HepG2 (cell line): ENCODE measurements around the gene ING1. TPM values are rescaled to one million over a fixed set of nuclear protein-coding genes. Genes with fewer than 3 reads are reported as not detected.
A peak's percentile ranks its signal among the peaks of the same experiment; 100 is the strongest.

Experiments used
- ATAC-seq: fragments of 200-7000 bp; cut with Tn5 transposase; 3 replicates; pipeline ENCODE4 v1.9.1; 2020; ENCODE audit warnings: mild to moderate bottlenecking, moderate library complexity
- BruUV-seq: library from RNA; stranded (reverse); fragments of 400-500 nt; replicated peaks from 2 replicates; lab custom pipeline; 2021; lab: Mats Ljungman, UMichigan
- CTCF ChIA-PET: fragments of 300-600 bp; formaldehyde crosslinking; extraction: SDS; loops from one replicate; lab custom pipeline; 2021; ENCODE audit warnings: low total read pairs, inconsistent platforms, low intra/inter-chr PET ratio; lab: Yijun Ruan, JAX
- POLR2A ChIA-PET: fragments of 350-600 bp; sonication (Branson Sonifier 250); formaldehyde crosslinking; loops from one replicate; lab custom pipeline; 2020; ENCODE audit warnings: antibody characterized with exemption, inconsistent platforms; lab: Yijun Ruan, JAX
- DNase-seq: peaks from one replicate; pipeline ENCODE4 v3.0.0-alpha.2; 2015; ENCODE audit warnings: low spot score
- FAIRE-seq: peaks from 3 replicates; lab custom pipeline; 2011; peaks lifted over from hg19 to GRCh38; lab: Jason Lieb, UNC
- H2AFZ ChIP-seq: one replicate; pipeline ENCODE4 v1.6.1; 2011; ENCODE audit warnings: low read length, inconsistent platforms
- H3K27ac ChIP-seq: fragments of 300-600 bp; 3 replicates; pipeline ENCODE4 v1.8.0; 2011; ENCODE audit warnings: mixed run types, mild to moderate bottlenecking, mixed read lengths, low read length, inconsistent platforms; ENCODE audit not compliant: insufficient read depth; ENCODE audit errors: extremely low read length
- H3K27me3 ChIP-seq, 2 experiments: fragments of 200-600 bp in 1 of 2; 2 replicates in 1 of 2; 3 replicates in 1 of 2; pipeline versions ENCODE4 v1.6.0 to v1.8.0; 2011; ENCODE audit warnings: low read length in 2 of 2, mild to moderate bottlenecking in 2 of 2, moderate library complexity in 2 of 2, inconsistent platforms in 1 of 2; ENCODE audit not compliant: insufficient read depth in 2 of 2, control insufficient read depth in 1 of 2
- H3K36me3 ChIP-seq, 2 experiments: fragments of 200-600 bp in 1 of 2; replicated peaks in 1 of 2; 2 replicates in 1 of 2; 3 replicates in 1 of 2; pipeline versions ENCODE4 v1.5.1 to v1.8.0; 2011; ENCODE audit warnings: low read length in 2 of 2, inconsistent platforms in 1 of 2; ENCODE audit not compliant: insufficient read depth in 2 of 2, control insufficient read depth in 1 of 2
- H3K4me1 ChIP-seq: 2 replicates; pipeline ENCODE4 v1.5.1; 2012; ENCODE audit warnings: low read length, inconsistent platforms; ENCODE audit not compliant: insufficient read depth
- H3K4me2 ChIP-seq: 2 replicates; pipeline ENCODE4 v1.6.0; 2011; ENCODE audit warnings: low read depth, low read length, inconsistent platforms
- H3K4me3 ChIP-seq, 3 experiments: fragments of 200-600 bp in 1 of 3; sonication (generic), shearing (Covaris generic) in 1 of 3; replicated peaks in 1 of 3; 2 replicates each; pipeline ENCODE4 v1.5.1; 2011 to 2016; ENCODE audit warnings: low read length in 3 of 3, inconsistent platforms in 2 of 3, low read depth in 2 of 3, mild to moderate bottlenecking in 2 of 3, control low read depth in 1 of 3, mixed read lengths in 1 of 3; ENCODE audit not compliant: insufficient read depth in 1 of 3
- H3K79me2 ChIP-seq: one replicate; pipeline ENCODE4 v1.6.1; 2011; ENCODE audit warnings: low read length, inconsistent platforms; ENCODE audit not compliant: insufficient read depth
- H3K9ac ChIP-seq: 2 replicates; pipeline ENCODE4 v1.6.0; 2011; ENCODE audit warnings: mild to moderate bottlenecking, low read depth, low read length, inconsistent platforms; ENCODE audit not compliant: insufficient read depth
- H3K9me3 ChIP-seq: 2 replicates; pipeline ENCODE4 v1.5.1; 2012; ENCODE audit warnings: mild to moderate bottlenecking, low read length
- H4K20me1 ChIP-seq: 2 replicates; pipeline ENCODE4 v1.6.0; 2011; ENCODE audit warnings: inconsistent platforms, mild to moderate bottlenecking, low read length, moderate library complexity; ENCODE audit not compliant: insufficient read depth
- AGO2 ChIP-seq: fragments of 200-400 bp; formaldehyde crosslinking; optimal IDR thresholded peaks from 2 replicates; pipeline ENCODE3; 2017; ENCODE audit warnings: mild to moderate bottlenecking, low read depth, low read length, moderate library complexity
- CBX1 ChIP-seq: IDR thresholded peaks from one replicate; pipeline ENCODE4 v1.6.1; 2016; ENCODE audit warnings: antibody characterized with exemption, low read depth
- DR1 ChIP-seq: sonication (generic); formaldehyde crosslinking; IDR thresholded peaks from 2 replicates; pipeline ENCODE4 v1.8.0; 2021; ENCODE audit warnings: mild to moderate bottlenecking, missing genetic modification reagents, inconsistent platforms
- PLRG1 ChIP-seq: fragments of 450-650 bp; conservative IDR thresholded peaks from 2 replicates; pipeline ENCODE4 v1.6.1; 2016
- ZNF12 ChIP-seq: sonication (generic); formaldehyde crosslinking; IDR thresholded peaks from 2 replicates; pipeline ENCODE4 v1.5.0; 2020; ENCODE audit warnings: missing genetic modification reagents
- ZNF597 ChIP-seq: sonication (generic); formaldehyde crosslinking; IDR thresholded peaks from 2 replicates; pipeline ENCODE4 v1.5.0; 2020; ENCODE audit warnings: missing genetic modification reagents
- WGBS: methylation state at CpG from one replicate; pipeline ENCODE4 v1.1.6; 2017; ENCODE audit warnings: low lambda C conversion rate; 5-methylcytosine and 5-hydroxymethylcytosine counted together
- in situ Hi-C: cut with HindIII; loops from 2 replicates; pipeline ENCODE4 v1.10.0; 2017; ENCODE audit warnings: low pct_unique_long_range_greater_than_20kb; ENCODE audit not compliant: extremely low pct_ligation_motif_present
- intact Hi-C: fragments of 100-400 bp; cut with micrococcal nuclease; formaldehyde crosslinking; loops from one replicate; pipeline ENCODE4 v1.10.0; 2022; ENCODE audit not compliant: unreplicated experiment
- polyA plus RNA-seq, 8 experiments: library from polyadenylated mRNA; depleted of rRNA in 3 of 8; stranded (reverse) in 7 of 8; unstranded in 1 of 8; fragments of >200 nt; fragmentation: Illumina TruSeq in 4 of 8; extraction: Trizol in 4 of 8; gene quantifications; 2 replicates each; pipeline versions ENCODE4 v1.2.1 to v1.2.3, GENCODE V29; 2011 to 2016; ENCODE audit warnings: low read depth in 4 of 8, missing spikeins in 1 of 8, mixed read lengths in 1 of 8; ENCODE audit not compliant: insufficient read depth in 1 of 8
- total RNA-seq, 5 experiments: library from RNA; depleted of rRNA; stranded (reverse); fragments of >200 nt; fragmentation: Illumina TruSeq; extraction: Trizol; gene quantifications; 2 replicates each; pipeline ENCODE4 v1.2.3, GENCODE V29; 2016; ENCODE audit warnings: low read depth in 1 of 5

ING1 gene
- total and polyA plus RNA-seq, 2 of the 13 experiments (the other 11 are each of a cell fraction or from before 2014, with no cell fraction given): 8.1 to 16.1 TPM

DNA sequence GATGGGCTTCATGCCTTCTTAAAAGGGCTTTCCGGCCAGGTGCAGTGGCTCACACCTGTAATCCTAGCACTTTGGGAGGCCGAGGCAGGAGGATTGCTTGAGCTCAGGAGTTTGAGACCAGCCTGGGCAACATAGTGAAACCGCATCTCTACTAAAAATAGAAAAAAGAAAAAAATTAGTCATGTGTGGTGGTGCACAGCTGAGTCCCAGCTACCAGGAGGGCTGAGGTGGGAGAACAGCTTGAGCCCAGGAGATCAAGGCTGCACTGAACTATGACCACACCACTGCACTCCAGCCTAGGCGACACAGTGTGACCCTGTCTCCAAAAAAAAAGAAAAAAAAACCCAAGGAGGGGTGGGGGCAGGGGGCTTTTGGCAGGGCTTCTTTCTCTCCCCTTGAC lies 14.8 kb upstream of the ING1 start (continued):
- TF ChIP-seq DR1 (CRISPR knock-in tag): no peak
- no peak for TF ChIP-seq CBX1
- TF ChIP-seq PLRG1: no peak
- no peak for TF ChIP-seq ZNF597
- TF ChIP-seq ZNF12 (CRISPR knock-in tag): no peak

- ChIA-PET CTCF (no interaction called here), POLR2A (no interaction called here)
- DNase-seq (no peak), FAIRE-seq (no peak), ATAC-seq (no peak)
- peaks cover 18 to 44% of the 10 kb centered on the region in 2 experiments; a peak in 4 of 5 replicates for H3K36me3 ChIP-seq
- peaks cover 25% of the 10 kb centered on the region for H3K4me1 ChIP-seq
- no peak overlapping the region for H3K27ac ChIP-seq
- in situ Hi-C loops (loop anchor here (10.0 kb wide), 1 partner anchor 215 kb away; the partner anchor contains the start of gene ANKRD10), intact Hi-C loops (no loop called here)
- H2AFZ ChIP-seq: no peak overlapping the region
- TF ChIP-seq ZNF597 (no peak), AGO2 (peak; percentile 19)
- no peak overlapping the region for H3K4me3 ChIP-seq
- H3K9ac ChIP-seq: no peak overlapping the region
- H3K9me3 ChIP-seq: no peaks in the 10 kb centered on the region
- no TSS peak for BruUV-seq
- no peaks in the 10 kb centered on the region for H3K27me3 ChIP-seq
- 94% methylated on average over 15 of the region's 15 CpGs for WGBS
- H3K79me2 ChIP-seq: peaks cover 6% of the 10 kb centered on the region
- no peak overlapping the region for H3K4me2 ChIP-seq
- H4K20me1 ChIP-seq: no peaks in the 10 kb centered on the region
Observed at GRCh38 chr13:110699148-110700145, 14.1 kb upstream of the ING1 start.
